ENCODE data around the gene L1TD1. TPM values are rescaled to one million over a fixed set of nuclear protein-coding genes. Genes with fewer than 3 reads are reported as not detected.

L1TD1 gene
- total and polyA plus RNA-seq, 2 donors (not counting 1 experiment from before 2014, with no cell fraction given): 0.09 TPM; not detected in 1

DNA sequence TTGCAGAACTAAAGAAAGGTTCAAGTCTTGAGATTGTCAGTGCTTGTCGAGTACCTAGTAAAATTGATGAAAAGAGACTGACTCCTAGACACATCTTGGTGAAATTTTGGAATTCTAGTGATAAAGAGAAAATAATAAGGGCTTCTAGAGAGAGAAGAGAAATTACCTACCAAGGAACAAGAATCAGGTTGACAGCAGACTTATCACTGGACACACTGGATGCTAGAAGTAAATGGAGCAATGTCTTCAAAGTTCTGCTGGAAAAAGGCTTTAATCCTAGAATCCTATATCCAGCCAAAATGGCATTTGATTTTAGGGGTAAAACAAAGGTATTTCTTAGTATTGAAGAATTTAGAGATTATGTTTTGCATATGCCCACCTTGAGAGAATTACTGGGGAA is 16.3 kb downstream of the L1TD1 start:
- H3K4me3 ChIP-seq (ENCODE audit: control extremely low read depth in 1 of 5, extremely low read depth in 1 of 5, insufficient read depth in 1 of 5, low read depth in 2 of 5, low read length in 4 of 5): no peak overlapping the region
- H3K4me3 Mint-ChIP-seq: no peak overlapping the region
- no peaks in the 10 kb centered on the region for H3K4me1 ChIP-seq (ENCODE audit: control insufficient read depth in 2 of 2, insufficient read depth in 2 of 2, low read length in 2 of 2)
- no peak overlapping the region for H3K27ac ChIP-seq (ENCODE audit: low read length in 2 of 2)
- ChIA-PET POLR2A (no interaction called here), CTCF (no interaction called here)
- no peak for ATAC-seq (ENCODE audit: low read depth)
- H4K20me1 ChIP-seq (ENCODE audit: control insufficient read depth, insufficient read depth, low read length, poor library complexity, severe bottlenecking): no peaks in the 10 kb centered on the region
- no CpG with 5 or more reads among the region's 1 CpG for WGBS (ENCODE audit: insufficient coverage)
- H3K4me2 ChIP-seq (replicated peaks; ENCODE audit: low read depth, low read length, poor library complexity, severe bottlenecking): no peak overlapping the region
- intact Hi-C loops (cut with micrococcal nuclease): no loop called here
- no peaks in the 10 kb centered on the region for H3K79me2 ChIP-seq (ENCODE audit: control insufficient read depth, insufficient read depth, low read length)
- H3K9ac ChIP-seq (ENCODE audit: low read length): no peak overlapping the region
- H3K4me1 Mint-ChIP-seq: no peaks in the 10 kb centered on the region
- peaks cover 3 to 9% (median 6%) of the 10 kb centered on the region in 3 donors for H3K9me3 ChIP-seq (ENCODE audit: control extremely low read depth in 1 of 3, control insufficient read depth in 2 of 3, insufficient read depth in 1 of 3, low read length in 2 of 3)
- peaks cover 4% of the 10 kb centered on the region for H3K27me3 Mint-ChIP-seq
- no peaks in the 10 kb centered on the region for H3K36me3 ChIP-seq (replicated peaks in 1 of 2; ENCODE audit: control extremely low read depth in 1 of 2, control insufficient read depth in 1 of 2, extremely low read depth in 1 of 2, insufficient read depth in 2 of 2, low read length in 1 of 2)
- peaks cover 11% of the 10 kb centered on the region for H3K9me3 Mint-ChIP-seq (ENCODE audit: insufficient read depth)
- TF ChIP-seq EZH2 (IDR thresholded peaks at IDR 0.05; ENCODE audit: borderline replicate concordance, insufficient read depth, low read depth, low read length, poor library complexity, severe bottlenecking): no peak
- TF ChIP-seq, protein P1, sequence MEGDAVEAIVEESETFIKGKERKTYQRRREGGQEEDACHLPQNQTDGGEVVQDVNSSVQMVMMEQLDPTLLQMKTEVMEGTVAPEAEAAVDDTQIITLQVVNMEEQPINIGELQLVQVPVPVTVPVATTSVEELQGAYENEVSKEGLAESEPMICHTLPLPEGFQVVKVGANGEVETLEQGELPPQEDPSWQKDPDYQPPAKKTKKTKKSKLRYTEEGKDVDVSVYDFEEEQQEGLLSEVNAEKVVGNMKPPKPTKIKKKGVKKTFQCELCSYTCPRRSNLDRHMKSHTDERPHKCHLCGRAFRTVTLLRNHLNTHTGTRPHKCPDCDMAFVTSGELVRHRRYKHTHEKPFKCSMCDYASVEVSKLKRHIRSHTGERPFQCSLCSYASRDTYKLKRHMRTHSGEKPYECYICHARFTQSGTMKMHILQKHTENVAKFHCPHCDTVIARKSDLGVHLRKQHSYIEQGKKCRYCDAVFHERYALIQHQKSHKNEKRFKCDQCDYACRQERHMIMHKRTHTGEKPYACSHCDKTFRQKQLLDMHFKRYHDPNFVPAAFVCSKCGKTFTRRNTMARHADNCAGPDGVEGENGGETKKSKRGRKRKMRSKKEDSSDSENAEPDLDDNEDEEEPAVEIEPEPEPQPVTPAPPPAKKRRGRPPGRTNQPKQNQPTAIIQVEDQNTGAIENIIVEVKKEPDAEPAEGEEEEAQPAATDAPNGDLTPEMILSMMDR (IDR thresholded peaks at IDR 0.05): no peak
- no peak overlapping the region for H2AFZ ChIP-seq (ENCODE audit: insufficient read depth, low read depth, low read length, poor library complexity, severe bottlenecking)
- H3K27me3 ChIP-seq (replicated peaks in 1 of 4; ENCODE audit: control extremely low read depth in 1 of 4, control insufficient read depth in 3 of 4, insufficient read depth in 4 of 4, low read length in 3 of 4): no peaks in the 10 kb centered on the region
- H3K27ac Mint-ChIP-seq: no peak overlapping the region
- no peak for DNase-seq

DNA sequence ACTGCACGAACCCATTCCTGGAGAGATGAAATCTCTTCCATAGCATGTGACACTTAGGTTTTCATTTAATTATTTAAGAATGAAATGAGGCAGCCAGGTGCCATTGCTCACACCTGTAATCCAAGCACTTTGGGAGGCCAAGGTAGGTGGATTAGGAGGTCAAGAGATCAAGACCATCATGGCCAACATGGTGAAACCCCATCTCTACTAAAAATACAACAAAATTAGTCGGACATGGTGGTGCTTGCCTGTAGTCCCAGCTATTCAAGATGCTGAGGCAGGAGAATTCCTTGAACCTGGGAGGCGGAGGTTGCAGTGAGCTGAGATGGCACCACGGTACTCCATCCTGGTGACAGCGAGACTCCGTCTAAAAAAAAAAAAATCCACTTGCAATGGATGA is 17.8 kb downstream of the L1TD1 start:
- 75% methylated on average over 2 of the region's 6 CpGs for WGBS (ENCODE audit: insufficient coverage)
- CTCF ChIA-PET: no interaction called here
- H3K9me3 ChIP-seq (ENCODE audit: control extremely low read depth in 1 of 3, control insufficient read depth in 2 of 3, insufficient read depth in 1 of 3, low read length in 2 of 3): peaks cover 3 to 9% (median 6%) of the 10 kb centered on the region in 3 donors
- H3K9ac ChIP-seq (ENCODE audit: low read length): no peak overlapping the region
- H3K27me3 ChIP-seq (replicated peaks in 1 of 4; ENCODE audit: control extremely low read depth in 1 of 4, control insufficient read depth in 3 of 4, insufficient read depth in 4 of 4, low read length in 3 of 4): no peaks in the 10 kb centered on the region
- no peak overlapping the region for H3K4me3 ChIP-seq (ENCODE audit: control extremely low read depth in 1 of 5, extremely low read depth in 1 of 5, insufficient read depth in 1 of 5, low read depth in 2 of 5, low read length in 4 of 5)
- H3K4me2 ChIP-seq (replicated peaks; ENCODE audit: low read depth, low read length, poor library complexity, severe bottlenecking): no peak overlapping the region
- DNase-seq (no peak), ATAC-seq (ENCODE audit: low read depth) (no peak)
- intact Hi-C loops (cut with micrococcal nuclease): no loop called here
- TF ChIP-seq EZH2 (IDR thresholded peaks at IDR 0.05; ENCODE audit: borderline replicate concordance, insufficient read depth, low read depth, low read length, poor library complexity, severe bottlenecking): no peak
- TF ChIP-seq, protein P1 (IDR thresholded peaks at IDR 0.05): no peak
- no peaks in the 10 kb centered on the region for H4K20me1 ChIP-seq (ENCODE audit: control insufficient read depth, insufficient read depth, low read length, poor library complexity, severe bottlenecking)
- peaks cover 11% of the 10 kb centered on the region for H3K9me3 Mint-ChIP-seq (ENCODE audit: insufficient read depth)
- no peaks in the 10 kb centered on the region for H3K79me2 ChIP-seq (ENCODE audit: control insufficient read depth, insufficient read depth, low read length)
- H3K27ac ChIP-seq (ENCODE audit: low read length in 2 of 2): no peak overlapping the region
- H2AFZ ChIP-seq (ENCODE audit: insufficient read depth, low read depth, low read length, poor library complexity, severe bottlenecking): no peak overlapping the region
- POLR2A ChIA-PET: no interaction called here
- H3K4me3 Mint-ChIP-seq: no peak overlapping the region
- no peaks in the 10 kb centered on the region for H3K36me3 ChIP-seq (replicated peaks in 1 of 2; ENCODE audit: control extremely low read depth in 1 of 2, control insufficient read depth in 1 of 2, extremely low read depth in 1 of 2, insufficient read depth in 2 of 2, low read length in 1 of 2)
- no peak overlapping the region for H3K27ac Mint-ChIP-seq
- H3K27me3 Mint-ChIP-seq: no peaks in the 10 kb centered on the region
- no peaks in the 10 kb centered on the region for H3K4me1 ChIP-seq (ENCODE audit: control insufficient read depth in 2 of 2, insufficient read depth in 2 of 2, low read length in 2 of 2)
- no peaks in the 10 kb centered on the region for H3K4me1 Mint-ChIP-seq

All from B cell (primary cell).